H1 (cell line): ENCODE measurements around the gene ARHGAP4. TPM values are rescaled to one million over a fixed set of nuclear protein-coding genes. Genes with fewer than 3 reads are reported as not detected.

Source experiments
- CTCF ChIA-PET: fragments of 300-600 bp; sonication (Branson Sonifier 250); formaldehyde crosslinking; loops from one replicate; lab custom pipeline; 2021; ENCODE audit not compliant: partially characterized antibody; lab: Charles Lee
- POLR2A ChIA-PET: fragments of 300-600 bp; sonication (Branson Sonifier 250); formaldehyde crosslinking; loops from one replicate; lab custom pipeline; 2021; ENCODE audit warnings: inconsistent platforms; ENCODE audit not compliant: partially characterized antibody; lab: Charles Lee
- DNase-seq, 2 experiments: peaks; one replicate each; pipeline versions ENCODE4 v3.0.0 to v3.0.0-alpha.2; 2010 to 2022; ENCODE audit warnings: low spot score in 2 of 2, low read depth in 1 of 2, mixed read lengths in 1 of 2
- FAIRE-seq: peaks from 2 replicates; lab custom pipeline; 2011; peaks lifted over from hg19 to GRCh38; lab: Jason Lieb, UNC
- H2AFZ ChIP-seq: 2 replicates; pipeline ENCODE4 v1.8.1; 2012; ENCODE audit warnings: low read length, inconsistent platforms
- H2AK5ac ChIP-seq: 2 replicates; pipeline ENCODE4 v1.6.1; 2013; ENCODE audit warnings: low read depth, low read length
- H2BK120ac ChIP-seq: replicated peaks from 2 replicates; pipeline ENCODE3; 2013; ENCODE audit warnings: low read depth, low read length, inconsistent platforms
- H2BK12ac ChIP-seq: 2 replicates; pipeline ENCODE4 v1.6.1; 2013; ENCODE audit warnings: low read depth, low read length
- H2BK15ac ChIP-seq: 2 replicates; pipeline ENCODE4 v1.6.1; 2013; ENCODE audit warnings: low read length
- H2BK20ac ChIP-seq: 2 replicates; pipeline ENCODE4 v1.6.1; 2013; ENCODE audit warnings: low read length
- H2BK5ac ChIP-seq: 2 replicates; pipeline ENCODE4 v1.6.1; 2013; ENCODE audit warnings: low read depth, low read length
- H3K14ac ChIP-seq: 2 replicates; pipeline ENCODE4 v1.6.1; 2013; ENCODE audit warnings: inconsistent platforms; ENCODE audit not compliant: insufficient read length
- H3K18ac ChIP-seq: 2 replicates; pipeline ENCODE4 v1.6.1; 2013; ENCODE audit warnings: low read length; ENCODE audit errors: extremely low read depth
- H3K23ac ChIP-seq: 2 replicates; pipeline ENCODE4 v1.6.1; 2013; ENCODE audit warnings: inconsistent platforms; ENCODE audit not compliant: insufficient read length
- H3K23me2 ChIP-seq: 2 replicates; pipeline ENCODE4 v1.6.1; 2013; ENCODE audit warnings: low read depth, low read length
- H3K27ac ChIP-seq: 2 replicates; pipeline ENCODE4 v1.6.1; 2011; ENCODE audit warnings: low read depth, low read length, inconsistent platforms
- H3K27me3 ChIP-seq, 4 experiments: replicated peaks in 1 of 4; 1 replicate in 1 of 4; 2 replicates in 3 of 4; pipeline versions ENCODE4 v1.6.1 to v1.8.1; 2011 to 2013; ENCODE audit warnings: low read length in 3 of 4, mild to moderate bottlenecking in 3 of 4, inconsistent platforms in 2 of 4, mixed read lengths in 2 of 4, moderate library complexity in 1 of 4; ENCODE audit not compliant: control insufficient read depth in 3 of 4, insufficient read depth in 3 of 4; ENCODE audit errors: extremely low read depth in 1 of 4
- H3K36me3 ChIP-seq, 4 experiments: 2 replicates each; pipeline versions ENCODE4 v1.6.1 to v1.8.1; 2011 to 2013; ENCODE audit warnings: mild to moderate bottlenecking in 4 of 4, low read length in 3 of 4, moderate library complexity in 2 of 4, control low read depth in 1 of 4, inconsistent platforms in 1 of 4; ENCODE audit not compliant: insufficient read depth in 4 of 4, control insufficient read depth in 2 of 4
- H3K4ac ChIP-seq: replicated peaks from 2 replicates; pipeline ENCODE3; 2013; ENCODE audit warnings: low read length, low read depth, mixed read lengths, inconsistent platforms; ENCODE audit not compliant: insufficient read length
- H3K4me1 ChIP-seq, 4 experiments: replicated peaks in 1 of 4; 1 replicate in 1 of 4; 2 replicates in 3 of 4; pipeline versions ENCODE4 v1.6.1 to v1.8.1; 2011 to 2013; ENCODE audit warnings: low read length in 3 of 4, inconsistent platforms in 2 of 4, mixed read lengths in 1 of 4; ENCODE audit not compliant: insufficient read depth in 4 of 4, control insufficient read depth in 3 of 4
- H3K4me2 ChIP-seq, 2 experiments: 2 replicates each; pipeline versions ENCODE4 v1.6.1 to v1.8.1; 2011 to 2013; ENCODE audit warnings: low read depth in 2 of 2, low read length in 2 of 2, control low read depth in 1 of 2, inconsistent platforms in 1 of 2, mild to moderate bottlenecking in 1 of 2; ENCODE audit not compliant: insufficient read depth in 1 of 2
- H3K4me3 ChIP-seq, 4 experiments: fragments of 200-600, 300-600 bp in 1 of 4; sonication (generic), shearing (Covaris generic), sonication (Bioruptor Twin) in 1 of 4; 2 replicates each; pipeline versions ENCODE4 v1.5.1 to v1.8.1; 2011 to 2016; ENCODE audit warnings: low read length in 4 of 4, low read depth in 3 of 4, control low read depth in 2 of 4, inconsistent platforms in 2 of 4, mild to moderate bottlenecking in 2 of 4, mixed read lengths in 1 of 4, moderate library complexity in 1 of 4; ENCODE audit not compliant: insufficient read depth in 2 of 4; ENCODE audit errors: extremely low read depth in 1 of 4
- H3K56ac ChIP-seq: replicated peaks from 2 replicates; pipeline ENCODE3; 2013; ENCODE audit warnings: low read depth, mild to moderate bottlenecking, mixed read lengths, low read length, inconsistent platforms; ENCODE audit not compliant: insufficient read length
- H3K79me1 ChIP-seq: 2 replicates; pipeline ENCODE4 v1.6.1; 2013; ENCODE audit warnings: low read depth, low read length, control low read depth
- H3K79me2 ChIP-seq, 2 experiments: 2 replicates each; pipeline versions ENCODE4 v1.6.1 to v1.8.1; 2012 to 2013; ENCODE audit warnings: low read length in 2 of 2, mild to moderate bottlenecking in 2 of 2, inconsistent platforms in 1 of 2; ENCODE audit not compliant: insufficient read depth in 2 of 2, control insufficient read depth in 1 of 2
- H3K9ac ChIP-seq, 4 experiments: replicated peaks in 1 of 4; 1 replicate in 1 of 4; 2 replicates in 3 of 4; pipeline versions ENCODE4 v1.6.1 to v1.8.1; 2011 to 2013; ENCODE audit warnings: low read depth in 3 of 4, low read length in 3 of 4, control low read depth in 2 of 4, mild to moderate bottlenecking in 2 of 4, moderate library complexity in 2 of 4, inconsistent platforms in 1 of 4; ENCODE audit errors: extremely low read depth in 1 of 4
- H3K9me3 ChIP-seq, 2 experiments: 2 replicates each; pipeline versions ENCODE4 v1.6.1 to v1.8.1; 2012 to 2013; ENCODE audit warnings: mild to moderate bottlenecking in 2 of 2, moderate library complexity in 2 of 2, control low read depth in 1 of 2, inconsistent platforms in 1 of 2, low read depth in 1 of 2, low read length in 1 of 2, mixed read lengths in 1 of 2; ENCODE audit not compliant: insufficient read depth in 2 of 2
- H4K20me1 ChIP-seq, 2 experiments: replicated peaks in 1 of 2; 2 replicates each; pipeline versions ENCODE3 to v1.8.1; 2011 to 2013; ENCODE audit warnings: inconsistent platforms in 2 of 2, low read length in 2 of 2, mild to moderate bottlenecking in 1 of 2; ENCODE audit not compliant: insufficient read depth in 2 of 2, control insufficient read depth in 1 of 2
- H4K5ac ChIP-seq: 2 replicates; pipeline ENCODE4 v1.6.1; 2013; ENCODE audit warnings: low read length, low read depth, mixed read lengths, inconsistent platforms; ENCODE audit not compliant: insufficient read length
- H4K8ac ChIP-seq: 2 replicates; pipeline ENCODE4 v1.8.0; 2013; ENCODE audit warnings: mild to moderate bottlenecking, moderate library complexity, low read length, inconsistent platforms; ENCODE audit not compliant: insufficient read depth; ENCODE audit errors: extremely low read depth
- H4K91ac ChIP-seq: replicated peaks from 2 replicates; pipeline ENCODE3; 2013; ENCODE audit warnings: low read length, mixed read lengths, inconsistent platforms; ENCODE audit not compliant: insufficient read length
- BRCA1 ChIP-seq: IDR thresholded peaks from 2 replicates; pipeline ENCODE4 v1.6.1; 2012; ENCODE audit warnings: low read depth, low read length, improper control_type of control experiment
- EZH2 ChIP-seq: fragments of 200-600 bp; sonication (generic); IDR thresholded peaks from 2 replicates; pipeline ENCODE4 v1.7.1; 2012; ENCODE audit warnings: low read depth, mild to moderate bottlenecking, moderate library complexity, low read length, inconsistent platforms; ENCODE audit not compliant: severe bottlenecking
- WGBS, 2 experiments: shearing (Covaris generic) in 1 of 2; methylation state at CpG; one replicate each; pipeline versions ENCODE4 v1.1.6 to v1.1.7; 2013 to 2015; ENCODE audit warnings: low lambda C conversion rate in 2 of 2, mixed read lengths in 2 of 2, inconsistent platforms in 1 of 2, low coverage in 1 of 2, missing lambda C conversion rate in 1 of 2; ENCODE audit not compliant: insufficient replicate concordance in 2 of 2, insufficient coverage in 1 of 2, insufficient read length in 1 of 2; ENCODE audit errors: extremely low coverage in 1 of 2, missing lambda C conversion rate in 1 of 2; 5-methylcytosine and 5-hydroxymethylcytosine counted together
- polyA plus RNA-seq, 7 experiments: library from polyadenylated mRNA; depleted of rRNA in 3 of 7; stranded (reverse) in 5 of 7; unstranded in 2 of 7; fragments of >200 nt in 5 of 7; fragments of 200-250 nt in 2 of 7; gene quantifications; 1 replicate in 5 of 7; 2 replicates in 1 of 7; 4 replicates in 1 of 7; pipeline versions ENCODE4 v1.2.1 to v1.2.3, GENCODE V29; 2011 to 2013; ENCODE audit warnings: missing spikeins in 2 of 7, mixed read lengths in 2 of 7
- total RNA-seq: library from RNA; stranded (reverse); fragmentation: NEBNext Ultra II Directional; extraction: Animal tissue kit (Norgen Biotek cat#: 25700); gene quantifications from 2 replicates; pipeline ENCODE4 v1.2.1, GENCODE V29; 2021

The ARHGAP4 gene
- total and polyA plus RNA-seq, 2 of the 8 experiments (the other 6 are each of a cell fraction or from before 2014, with no cell fraction given), result 23.9 to 26.0 TPM

DNA sequence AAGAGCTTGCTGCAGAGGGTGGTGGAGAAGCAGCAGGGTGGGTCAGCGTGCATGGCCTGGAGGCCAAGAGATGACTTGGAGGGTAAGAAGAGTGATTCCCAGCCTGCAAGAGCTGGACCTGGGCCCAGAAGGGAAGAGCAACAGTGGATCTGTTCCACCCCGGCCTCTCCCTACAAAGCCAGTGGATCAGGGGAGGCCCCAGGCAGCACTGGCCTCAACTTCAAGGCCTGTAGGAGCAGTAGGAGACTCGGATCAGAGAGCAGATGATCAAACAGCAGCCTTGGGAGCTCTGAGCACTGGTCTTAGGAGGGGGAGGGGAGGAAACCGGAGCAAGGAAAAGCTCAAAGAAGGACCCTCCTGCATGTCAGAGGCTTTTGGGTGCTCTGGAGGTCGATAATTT, 47.7 kb downstream of the ARHGAP4 start:
- Histone ChIP-seq H3K18ac (peak overlapping the region; percentile 19; the same call in 1 of the 2 replicates), H2BK5ac (peak overlapping the region; percentile 16; the same call in 1 of the 2 replicates), H4K91ac (peak overlapping the region; percentile 54), H3K9ac (no peak overlapping the region), H3K23ac (no peak overlapping the region), H3K56ac (no peak overlapping the region), H3K9me3 (no peaks in the 10 kb centered on the region), H3K79me1 (no peaks in the 10 kb centered on the region), H2BK12ac (peak overlapping the region; percentile 33; the same call in 1 of the 2 replicates), H4K8ac (no peak overlapping the region; the same call in 1 of the 2 replicates), H3K36me3 (no peaks in the 10 kb centered on the region), H3K4me3 (peak overlapping the region in 1 of 4 experiments; percentile 51; a peak in 1 of 8 replicates), H3K4me2 (peak overlapping the region; percentile 49 to 81), H3K27ac (no peak overlapping the region), H3K79me2 (no peaks in the 10 kb centered on the region), H2AFZ (no peak overlapping the region), H3K4me1 (peaks cover 7 to 53% (median 29%) of the 10 kb centered on the region in 4 experiments), H3K4ac (no peak overlapping the region), H3K27me3 (no peaks in the 10 kb centered on the region; a peak in 1 of 7 replicates), H2BK120ac (no peak overlapping the region), H3K14ac (no peak overlapping the region), H2BK20ac (no peak overlapping the region), H4K5ac (no peak overlapping the region), H2AK5ac (0 out of 2 replicates have a peak overlapping the region, but pooled peaks have one; percentile 8), H2BK15ac (0 out of 2 replicates have a peak overlapping the region, but pooled peaks have one; percentile 53), H4K20me1 (peaks cover 2 to 12% of the 10 kb centered on the region in 2 experiments), H3K23me2 (no peaks in the 10 kb centered on the region)
- TF ChIP-seq BRCA1 (no peak), EZH2 (no peak)
- DNase-seq (no peak), FAIRE-seq (no peak)
- POLR2A ChIA-PET, result interaction anchor here (0.7 to 2.0 kb wide), 5 partner anchors 12 to 57 kb away, joined by 3 to 6 read pairs (median 4); partner anchors contain the start of gene ARHGAP4
- 45% methylated on average over 5 of the region's 5 CpGs; no CpG with 5 or more reads in 1 of the 2 experiments for WGBS, 2 experiments
- CTCF ChIA-PET, result interaction anchor here (0.6 to 2.5 kb wide), 10 partner anchors 8 to 112 kb away, joined by 3 to 9 read pairs (median 3); no protein-coding TSS in a partner anchor
